Stomach smooth muscle (tissue), 2 donors: Measurements from ENCODE around the gene CABLES1.

ENCODE experiments used
- H3K27ac ChIP-seq: one replicate; pipeline ENCODE4 v1.7.0; 2013; ENCODE audit warnings: mild to moderate bottlenecking, low read length, inconsistent platforms
- H3K27me3 ChIP-seq, 2 donors: one replicate each; pipeline ENCODE4 v1.7.0; 2013; ENCODE audit warnings: low read length in 2 of 2; ENCODE audit not compliant: insufficient read depth in 2 of 2, control insufficient read depth in 1 of 2
- H3K36me3 ChIP-seq, 2 donors: one replicate each; pipeline ENCODE4 v1.7.0; 2013; ENCODE audit warnings: low read length in 2 of 2; ENCODE audit not compliant: control insufficient read depth in 2 of 2, insufficient read depth in 2 of 2
- H3K4me1 ChIP-seq: one replicate; pipeline ENCODE4 v1.7.0; 2013; ENCODE audit warnings: low read length; ENCODE audit not compliant: control insufficient read depth, insufficient read depth
- H3K4me3 ChIP-seq, 2 donors: one replicate each; pipeline ENCODE4 v1.7.0; 2013; ENCODE audit warnings: low read length in 2 of 2
- H3K9ac ChIP-seq, 2 donors: one replicate each; pipeline ENCODE4 v1.7.0; 2013; ENCODE audit warnings: low read length in 2 of 2, mild to moderate bottlenecking in 1 of 2
- H3K9me3 ChIP-seq, 2 donors: one replicate each; pipeline ENCODE4 v1.7.0; 2013; ENCODE audit warnings: low read length in 2 of 2; ENCODE audit not compliant: control insufficient read depth in 2 of 2
- donor health status: healthy.
- donor health status: Pancreatic carcinoma.

CABLES1 gene

DNA sequence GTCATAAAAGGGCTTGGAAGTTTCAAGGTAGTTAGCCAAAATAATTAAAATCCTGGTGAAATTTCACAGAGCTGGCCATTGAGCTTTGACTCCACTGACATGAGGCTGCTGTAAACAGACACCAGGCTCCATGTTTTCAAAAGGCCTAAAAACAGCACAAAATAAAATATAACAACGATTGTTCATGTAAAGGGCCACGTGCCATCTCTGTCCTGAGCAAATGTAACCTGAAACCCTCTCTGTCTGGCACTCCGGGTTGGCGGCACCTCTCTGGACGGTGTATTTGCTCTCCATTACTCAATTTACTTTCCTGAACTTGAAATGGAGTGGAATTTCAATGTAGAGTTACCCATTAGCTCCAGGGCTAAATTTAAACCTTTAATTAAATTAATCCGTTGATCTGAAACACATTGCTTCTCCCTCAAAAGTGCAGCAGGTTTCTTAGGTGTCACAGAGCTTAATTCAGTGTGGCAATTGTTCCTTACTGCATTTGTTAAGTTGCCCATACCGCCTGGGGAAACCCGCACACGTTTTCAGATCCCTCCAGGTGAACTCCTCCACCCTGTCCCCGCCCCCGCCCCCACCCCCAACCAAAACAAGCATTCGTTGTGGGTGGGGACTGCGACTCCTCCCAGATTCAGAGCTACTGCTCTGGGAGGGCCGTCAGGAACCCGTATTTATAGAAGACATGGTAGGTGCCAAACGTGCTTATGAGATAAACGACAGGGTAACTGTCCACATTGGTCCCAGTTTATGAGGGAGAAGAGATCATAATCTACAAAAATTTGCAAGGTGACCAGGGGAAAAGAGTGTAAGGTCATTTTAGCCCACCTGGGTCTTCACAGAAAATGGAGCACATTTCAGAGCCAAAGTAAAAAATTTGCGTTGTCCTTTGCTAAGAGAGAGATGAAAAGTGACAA lies 1.2 kb upstream of the CABLES1 start:
- Histone ChIP-seq H3K4me1 (peaks cover 19% of the 10 kb centered on the region), H3K27me3 (peaks cover 23 to 38% of the 10 kb centered on the region in 2 donors), H3K4me3 (peak overlapping the region; percentile 49 to 72), H3K9ac (no peak overlapping the region), H3K27ac (no peak overlapping the region), H3K36me3 (no peaks in the 10 kb centered on the region), H3K9me3 (no peaks in the 10 kb centered on the region)

DNA sequence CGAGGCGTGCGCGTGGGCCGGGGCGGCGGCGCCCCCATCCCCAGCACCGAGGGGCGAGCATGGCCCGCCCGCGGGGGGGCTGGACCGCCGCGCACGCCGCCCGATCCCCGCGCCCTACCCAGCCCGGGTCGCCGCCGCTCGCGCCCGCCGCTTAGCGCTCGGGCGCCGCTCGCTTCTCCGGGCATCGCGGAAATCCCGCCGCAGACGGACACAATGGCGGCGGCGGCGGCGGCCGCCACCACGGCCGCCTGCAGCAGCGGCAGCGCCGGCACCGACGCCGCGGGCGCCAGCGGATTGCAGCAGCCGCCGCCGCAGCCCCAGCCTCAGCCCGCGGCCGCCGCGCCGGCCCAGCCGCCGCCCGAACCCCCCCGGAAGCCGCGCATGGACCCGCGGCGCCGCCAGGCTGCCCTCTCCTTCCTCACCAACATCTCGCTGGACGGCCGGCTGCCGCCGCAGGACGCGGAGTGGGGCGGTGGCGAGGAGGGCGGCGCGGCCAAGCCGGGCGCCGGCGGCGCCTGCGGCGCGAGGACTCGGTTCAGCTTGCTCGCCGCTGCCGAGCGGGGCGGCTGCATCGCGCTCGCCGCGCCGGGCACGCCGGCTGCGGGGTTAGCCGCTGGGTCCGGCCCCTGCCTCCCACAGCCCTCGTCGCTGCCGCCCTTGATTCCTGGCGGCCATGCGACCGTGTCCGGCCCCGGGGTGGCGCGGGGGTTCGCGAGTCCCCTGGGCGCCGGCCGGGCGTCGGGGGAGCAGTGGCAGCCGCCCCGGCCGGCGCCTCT lies 453 bp downstream of the CABLES1 start:
- Histone ChIP-seq H3K9me3 (no peaks in the 10 kb centered on the region), H3K4me1 (peaks cover 19% of the 10 kb centered on the region), H3K4me3 (peak overlapping the region; percentile 43 to 72), H3K36me3 (no peaks in the 10 kb centered on the region), H3K27me3 (peaks cover 24 to 45% of the 10 kb centered on the region in 2 donors), H3K27ac (no peak overlapping the region), H3K9ac (no peak overlapping the region)

DNA sequence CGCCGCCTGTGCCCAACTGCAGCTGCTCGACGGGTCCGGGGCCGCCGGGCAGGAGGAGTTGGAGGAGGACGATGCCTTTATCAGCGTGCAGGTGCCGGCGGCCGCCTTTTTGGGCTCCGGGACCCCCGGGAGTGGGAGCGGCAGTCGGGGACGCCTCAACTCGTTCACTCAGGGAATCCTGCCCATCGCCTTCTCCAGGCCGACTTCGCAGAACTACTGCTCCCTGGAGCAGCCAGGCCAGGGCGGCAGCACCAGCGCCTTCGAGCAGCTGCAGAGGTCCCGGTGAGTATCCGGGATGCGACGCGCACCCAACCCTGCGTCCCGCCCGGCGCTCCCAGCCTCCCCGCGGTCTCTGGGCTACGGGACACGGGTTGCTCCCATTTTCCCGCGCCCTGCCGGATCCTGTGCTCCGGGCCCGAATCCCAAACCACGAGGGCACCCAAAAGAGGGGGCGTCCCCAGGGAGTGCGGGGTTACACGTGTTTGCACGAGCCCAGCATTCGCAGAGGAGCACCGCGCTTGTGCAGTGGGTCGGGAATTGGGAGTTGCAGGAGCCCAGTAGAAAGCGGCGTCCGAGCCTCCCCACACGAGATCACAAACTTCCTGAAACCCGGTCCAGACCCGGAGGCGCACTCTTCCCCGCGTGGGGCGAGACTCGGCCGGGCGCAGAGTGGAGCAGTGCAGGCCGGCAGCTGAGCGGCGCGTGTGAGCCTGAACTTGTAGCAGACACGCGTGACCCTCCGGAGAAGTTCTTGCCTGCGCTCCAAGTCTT lies 1.2 kb downstream of the CABLES1 start:
- H3K36me3 ChIP-seq, result no peaks in the 10 kb centered on the region
- H3K27ac ChIP-seq, result no peak overlapping the region
- H3K9ac ChIP-seq, result no peak overlapping the region
- no peaks in the 10 kb centered on the region for H3K9me3 ChIP-seq
- H3K4me3 ChIP-seq, result peak overlapping the region; percentile 43 to 72
- peaks cover 19% of the 10 kb centered on the region for H3K4me1 ChIP-seq
- peaks cover 27 to 45% of the 10 kb centered on the region in 2 donors for H3K27me3 ChIP-seq

DNA sequence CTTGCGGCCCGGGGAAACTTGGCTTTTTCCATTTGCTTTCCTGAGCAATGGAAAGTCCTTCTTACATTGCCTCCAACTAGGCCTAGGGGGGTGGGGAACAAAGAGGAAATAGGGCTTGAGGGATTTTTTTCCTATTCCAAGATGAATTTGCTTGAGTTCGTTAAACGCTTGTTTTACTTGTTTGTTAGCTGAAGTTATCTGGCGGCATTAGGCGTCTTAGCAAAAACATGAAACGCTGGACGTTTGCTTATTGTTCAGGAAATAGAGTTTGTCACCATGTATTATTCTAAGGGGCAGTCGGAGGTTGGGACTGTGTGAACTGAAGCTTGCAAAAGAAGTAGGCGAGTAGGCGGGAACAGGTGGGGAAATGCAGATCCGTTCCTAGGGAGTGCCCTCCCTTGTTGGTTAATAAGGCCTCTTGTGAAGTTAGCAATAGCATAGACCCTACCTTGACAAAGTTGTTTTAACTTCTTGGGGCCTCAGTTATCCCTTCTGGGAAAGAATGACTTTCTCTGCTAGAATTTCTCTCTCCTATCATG lies 1.9 kb downstream of the CABLES1 start:
- no peak overlapping the region for H3K27ac ChIP-seq
- no peak overlapping the region for H3K9ac ChIP-seq
- H3K9me3 ChIP-seq, result no peaks in the 10 kb centered on the region
- H3K4me3 ChIP-seq, result peak overlapping the region; percentile 22 to 72
- H3K27me3 ChIP-seq, result peaks cover 28 to 50% of the 10 kb centered on the region in 2 donors
- H3K36me3 ChIP-seq, result no peaks in the 10 kb centered on the region
- H3K4me1 ChIP-seq, result peaks cover 22% of the 10 kb centered on the region

DNA sequence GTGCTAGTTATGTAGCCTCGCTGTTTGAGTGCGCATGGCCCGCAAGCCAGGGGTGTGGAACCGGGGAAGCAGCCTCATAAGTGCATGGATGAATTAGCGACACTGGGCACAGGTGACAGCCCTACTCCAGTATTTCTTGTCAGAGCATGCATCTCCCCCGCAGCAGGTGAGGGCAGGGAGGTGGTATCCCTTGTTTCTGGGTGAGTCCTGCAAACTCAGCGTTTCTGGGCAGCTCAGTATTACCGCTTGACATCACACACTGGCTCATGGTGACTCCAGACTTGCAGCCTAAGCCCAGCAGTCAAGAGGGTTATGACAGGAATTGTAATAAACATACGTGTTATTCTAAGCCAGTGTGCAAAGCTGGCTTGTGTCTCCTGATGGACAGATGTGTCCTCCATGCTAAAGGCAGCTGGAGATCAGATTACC lies 2.5 kb downstream of the CABLES1 start:
- Histone ChIP-seq H3K9ac (no peak overlapping the region), H3K27me3 (peaks cover 29 to 50% of the 10 kb centered on the region in 2 donors), H3K9me3 (no peaks in the 10 kb centered on the region), H3K4me3 (peak overlapping the region in 1 of 2 donors; percentile 72), H3K27ac (no peak overlapping the region), H3K4me1 (peaks cover 22% of the 10 kb centered on the region), H3K36me3 (no peaks in the 10 kb centered on the region)

DNA sequence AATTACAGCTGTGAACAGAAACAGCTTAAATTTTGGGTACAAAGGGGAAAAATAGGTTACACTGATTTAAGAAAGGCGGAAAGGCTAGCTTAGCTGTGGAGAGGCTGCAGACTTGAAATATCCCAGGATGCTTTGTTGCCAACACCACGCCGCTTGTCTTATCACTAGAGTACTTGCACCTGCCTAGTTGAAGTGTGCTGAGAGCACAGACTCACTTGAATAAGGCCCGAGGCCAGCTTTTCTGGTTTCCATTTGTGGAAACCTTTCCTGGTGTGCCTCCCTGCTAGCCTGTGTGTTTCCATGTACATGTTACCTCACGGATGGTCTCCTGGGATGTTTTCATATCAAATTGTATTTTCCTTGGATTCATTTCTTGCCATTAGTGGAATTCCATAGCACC lies 3.2 kb downstream of the CABLES1 start:
- no peak overlapping the region for H3K27ac ChIP-seq
- H3K4me1 ChIP-seq, result peaks cover 22% of the 10 kb centered on the region
- no peak overlapping the region for H3K9ac ChIP-seq
- no peak overlapping the region for H3K4me3 ChIP-seq
- H3K36me3 ChIP-seq, result no peaks in the 10 kb centered on the region
- H3K27me3 ChIP-seq, result peaks cover 29 to 50% of the 10 kb centered on the region in 2 donors
- H3K9me3 ChIP-seq, result no peaks in the 10 kb centered on the region

DNA sequence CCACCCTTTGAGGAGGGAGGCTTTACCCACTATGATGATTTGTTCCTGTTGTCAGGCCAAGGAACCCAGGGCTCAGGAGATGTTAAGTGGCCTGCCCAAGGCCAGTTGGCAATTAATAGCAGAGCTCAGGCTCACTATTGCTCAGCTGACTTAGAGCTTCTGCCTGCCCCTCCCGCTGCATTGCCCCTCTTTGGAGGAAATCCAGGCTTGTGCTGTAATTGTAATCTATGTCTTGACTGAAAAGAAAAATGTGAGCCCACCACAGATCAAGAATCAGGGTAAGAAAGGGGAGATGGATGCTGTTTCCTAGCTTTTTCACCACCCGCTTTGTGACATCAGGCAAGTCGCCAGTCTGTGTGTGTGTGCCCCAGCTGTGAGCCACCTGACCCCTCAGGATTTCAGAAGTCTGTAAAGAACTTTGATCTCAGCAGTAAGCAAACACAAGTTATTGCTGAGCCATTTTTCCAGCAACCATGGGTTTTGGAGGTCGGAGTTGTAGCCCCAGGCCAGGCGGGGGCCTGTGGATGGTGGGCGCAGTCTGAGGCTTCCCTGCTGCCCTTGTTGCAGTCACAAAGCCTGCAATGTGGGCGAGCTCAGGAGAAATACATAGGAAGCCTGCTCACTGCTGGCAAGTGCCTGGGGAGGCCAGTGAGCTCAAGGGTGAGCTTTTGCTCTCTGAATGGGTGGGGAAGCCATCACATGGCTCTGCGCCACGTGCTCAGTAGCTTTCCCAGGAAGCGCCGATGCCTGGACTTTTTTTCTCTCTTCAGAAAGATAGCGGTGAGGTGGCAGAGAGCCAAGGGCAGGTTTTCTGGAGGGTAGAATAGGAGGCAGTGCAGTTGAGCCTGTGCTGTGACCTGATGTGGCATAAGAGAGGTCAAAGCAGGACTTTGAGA lies 6.1 kb downstream of the CABLES1 start:
- Histone ChIP-seq H3K4me1 (peaks cover 13% of the 10 kb centered on the region), H3K27me3 (peaks cover 23 to 37% of the 10 kb centered on the region in 2 donors), H3K36me3 (no peaks in the 10 kb centered on the region), H3K27ac (no peak overlapping the region), H3K9ac (no peak overlapping the region), H3K4me3 (no peak overlapping the region), H3K9me3 (no peaks in the 10 kb centered on the region)

DNA sequence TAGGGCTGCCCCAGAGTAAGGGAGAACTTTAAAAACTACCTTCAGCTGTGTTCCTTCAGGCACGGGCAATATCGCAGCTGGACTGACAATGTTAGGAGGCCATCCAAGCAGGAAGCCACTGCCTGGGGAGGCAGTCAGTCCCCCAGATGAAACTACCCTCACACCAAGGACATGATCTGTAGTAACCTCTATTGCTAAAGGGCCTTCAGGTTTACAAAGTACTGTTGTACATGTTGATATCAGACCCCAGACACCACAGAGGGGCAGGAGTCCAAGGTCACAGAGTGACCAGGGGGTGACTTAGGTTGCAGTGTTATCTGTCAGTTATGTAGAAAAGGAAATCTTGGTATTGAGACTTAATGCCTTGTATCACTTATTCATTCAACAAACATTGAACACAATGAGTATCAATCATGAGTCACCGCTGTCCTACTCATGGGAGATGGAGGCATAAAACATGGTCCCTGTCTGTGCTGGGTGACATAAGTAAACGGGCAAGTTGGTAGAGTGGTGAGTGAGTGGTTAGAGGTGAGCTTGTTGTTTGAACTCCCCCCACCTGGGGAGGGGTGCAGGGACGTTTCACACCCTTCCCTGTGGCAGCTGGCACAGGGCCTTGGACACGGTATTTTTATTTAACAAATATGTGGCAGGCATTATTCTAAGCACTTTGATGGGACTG lies 7.1 kb downstream of the CABLES1 start:
- Histone ChIP-seq H3K27me3 (peaks cover 14 to 27% of the 10 kb centered on the region in 2 donors), H3K9me3 (no peaks in the 10 kb centered on the region), H3K4me3 (no peak overlapping the region), H3K36me3 (no peaks in the 10 kb centered on the region), H3K9ac (no peak overlapping the region), H3K4me1 (peaks cover 7% of the 10 kb centered on the region), H3K27ac (no peak overlapping the region)

DNA sequence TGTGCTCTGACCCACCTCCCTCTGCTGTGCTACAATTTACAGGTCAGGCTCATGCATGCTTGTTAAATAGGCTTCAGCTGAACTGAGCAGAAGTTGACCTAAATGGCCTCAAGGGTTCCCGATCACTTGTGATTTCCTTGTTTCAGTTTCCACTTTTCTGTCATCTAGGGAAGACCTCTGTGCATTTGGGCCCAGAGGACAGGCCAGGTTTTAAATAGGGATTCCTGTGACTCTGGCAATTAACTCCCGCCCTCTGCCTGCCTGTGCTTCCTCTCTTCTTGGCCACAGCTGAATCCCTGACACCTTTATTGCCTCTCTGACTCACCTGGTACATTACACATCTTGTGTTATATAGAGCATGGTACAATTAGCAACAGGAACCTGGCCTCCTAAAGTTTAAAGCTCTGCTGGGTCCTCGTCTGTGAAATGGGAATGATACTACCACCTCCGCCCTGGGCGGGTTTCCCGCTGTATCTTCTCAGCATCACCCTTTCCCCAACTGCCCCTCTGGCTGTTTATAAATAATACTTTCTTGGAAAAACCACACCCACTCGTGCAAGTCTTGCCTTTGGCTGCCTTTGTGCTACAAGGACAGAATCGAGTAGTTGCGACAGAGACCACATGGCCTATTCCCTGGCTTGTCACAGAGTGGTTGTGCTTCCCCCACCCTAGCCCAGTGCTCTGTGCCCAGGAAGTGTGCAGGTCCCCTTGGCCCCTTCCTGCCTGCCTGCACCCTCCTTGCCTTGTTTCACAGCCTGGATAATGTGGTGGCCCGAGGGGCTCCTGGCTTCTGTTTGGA lies 7.9 kb downstream of the CABLES1 start:
- H3K27ac ChIP-seq, result no peak overlapping the region
- no peak overlapping the region for H3K9ac ChIP-seq
- H3K27me3 ChIP-seq, result peaks cover 9 to 19% of the 10 kb centered on the region in 2 donors
- H3K4me1 ChIP-seq, result peaks cover 3% of the 10 kb centered on the region
- no peak overlapping the region for H3K4me3 ChIP-seq
- no peaks in the 10 kb centered on the region for H3K9me3 ChIP-seq
- no peaks in the 10 kb centered on the region for H3K36me3 ChIP-seq
